Left renal pelvis (tissue), 4 donors: Measurements from ENCODE around the gene GRIK5. TPM values are rescaled to one million over a fixed set of nuclear protein-coding genes. Genes with fewer than 3 reads are reported as not detected.

Experiments
- DNase-seq, 4 donors: peaks; one replicate each; pipeline ENCODE4 v3.0.0-alpha.2; 2013; ENCODE audit warnings: low read depth in 4 of 4, low spot score in 3 of 4
- polyA plus RNA-seq, 4 donors: library from polyadenylated mRNA; unstranded; fragments of 120-200 nt; gene quantifications; one replicate each; pipeline ENCODE4 v1.2.1, GENCODE V29; 2013; ENCODE audit not compliant: insufficient read length in 4 of 4

Gene GRIK5
- polyA plus RNA-seq, 4 donors = 18.3 to 30.7 (median 21.4) TPM

DNA sequence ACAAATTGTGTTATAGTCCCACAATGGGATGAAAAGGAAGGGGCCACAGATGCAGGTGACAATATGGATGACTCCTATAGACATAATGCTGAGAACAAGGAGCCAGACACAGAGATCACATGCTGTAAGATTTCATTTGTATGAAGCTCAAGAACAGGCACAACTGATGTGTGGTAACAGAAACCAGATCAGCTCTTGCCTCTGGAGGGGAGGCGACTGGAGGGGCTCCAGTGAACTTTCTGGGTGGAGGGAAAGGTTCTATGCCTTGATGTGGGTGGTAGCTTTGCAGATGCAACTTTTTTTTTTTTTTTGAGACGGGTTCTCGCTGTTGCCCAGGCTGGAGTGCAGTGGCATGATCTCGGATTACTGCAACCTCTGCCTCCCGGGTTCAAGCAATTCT, 104.9 kb downstream of the GRIK5 start:
- no peak for DNase-seq

DNA sequence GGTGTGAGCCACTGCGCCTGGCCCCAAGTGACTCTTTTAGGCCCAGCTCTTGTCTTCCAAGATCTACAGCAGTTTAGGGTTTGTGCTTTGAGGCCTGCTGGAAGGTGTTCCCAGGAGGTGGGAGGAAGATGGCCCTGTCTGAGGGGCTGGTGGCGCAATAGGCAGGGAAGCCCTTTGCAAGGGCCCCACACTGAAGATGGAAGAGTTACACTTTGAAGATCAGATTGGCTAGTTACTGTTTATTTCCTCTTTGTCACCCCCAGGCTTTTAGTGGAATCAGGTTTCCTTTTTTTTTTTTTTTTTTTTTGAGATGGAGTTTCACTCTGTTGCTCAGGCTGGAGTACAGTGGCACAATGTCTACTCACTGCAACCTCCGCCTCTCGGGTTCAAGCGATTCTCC, 109.0 kb downstream of the GRIK5 start:
- DNase-seq = no peak

DNA sequence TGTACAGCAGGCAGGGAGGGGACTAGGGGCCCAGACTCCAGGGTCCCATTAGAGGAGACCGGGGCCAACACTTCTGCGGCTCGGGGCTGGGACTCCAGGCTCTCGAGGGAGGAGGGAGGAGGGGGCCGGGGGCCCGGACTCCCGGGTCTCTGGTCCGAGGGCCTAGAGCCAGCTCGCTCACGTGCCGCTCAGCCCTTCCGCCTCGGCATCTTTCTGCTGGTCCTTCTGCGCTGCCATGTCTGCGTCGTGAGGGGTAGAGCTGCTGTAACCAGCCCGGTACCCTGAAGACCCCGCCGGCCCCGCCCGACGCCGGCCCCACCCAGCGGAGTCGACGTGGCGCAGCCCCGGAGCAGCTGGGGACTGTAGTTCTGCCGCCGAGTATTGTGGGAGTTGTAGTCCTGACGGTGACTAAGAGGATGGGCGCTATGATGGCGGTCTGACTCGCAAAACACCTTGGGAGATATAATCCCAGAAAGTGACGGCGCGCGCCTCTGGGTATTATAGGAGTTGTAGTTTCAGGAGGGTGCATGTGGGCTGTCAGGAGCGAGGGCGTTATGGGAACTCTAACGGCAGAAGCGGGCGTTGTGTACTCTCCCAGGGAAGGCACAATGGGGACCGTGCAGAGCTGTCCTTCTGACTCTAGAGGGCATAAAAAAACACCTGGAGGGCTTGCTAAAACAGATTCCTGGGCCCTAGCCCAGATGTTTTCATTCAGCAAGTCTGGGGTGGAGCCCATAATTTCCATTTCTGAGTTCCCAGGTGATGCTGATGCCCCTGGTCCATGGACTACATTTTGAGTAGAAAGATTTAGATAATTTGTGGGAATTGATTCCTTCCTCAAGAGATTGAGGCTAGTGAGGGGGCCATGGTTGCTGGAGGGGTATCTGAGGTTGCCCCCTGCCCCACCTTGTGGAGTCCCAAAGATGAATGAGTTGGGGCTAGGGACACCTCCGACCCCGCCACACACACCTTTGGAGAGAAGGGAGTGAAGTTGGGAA, 110.7 kb downstream of the GRIK5 start, which contains the start of gene RABAC1:
Gene RABAC1 (minus strand): TSS at position 266 of the 998 bp plus-strand sequence. CDS start 29 bp downstream, at position 237.
- DNase-seq = peak; percentile 77 to 85 (median 80)

DNA sequence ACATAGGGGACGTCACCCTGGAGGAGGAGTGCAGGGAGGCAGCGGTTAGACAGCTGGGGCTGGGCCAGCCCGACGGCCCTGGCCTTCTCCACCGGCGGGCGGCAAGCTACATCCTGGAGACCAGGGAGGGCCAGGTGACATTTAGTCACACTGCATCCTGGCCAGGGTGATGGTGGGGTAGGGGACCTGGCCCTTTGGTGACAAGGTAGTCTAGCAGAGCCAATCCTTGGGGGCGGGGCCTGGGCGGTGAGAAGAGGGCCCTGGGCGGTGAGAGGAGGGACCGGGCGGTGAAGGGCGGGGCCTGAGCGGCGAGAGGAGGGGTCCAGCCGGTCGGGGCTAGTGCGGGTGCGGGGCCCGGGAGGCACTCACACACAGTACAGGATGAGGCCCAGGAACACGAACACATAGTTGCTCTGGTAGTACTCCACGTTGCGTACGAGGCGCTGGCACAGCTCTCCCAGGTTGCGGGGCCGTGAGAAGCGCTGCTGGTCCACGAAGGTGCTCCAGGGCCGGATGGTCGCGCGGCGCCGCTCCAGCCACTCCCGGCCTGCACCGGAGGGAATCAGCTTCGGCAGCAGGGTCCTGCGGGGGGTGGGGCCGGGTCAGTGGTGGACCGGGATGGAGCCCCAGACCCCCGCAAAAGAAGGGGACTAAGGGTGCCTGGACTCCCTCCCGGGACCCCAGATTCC, 111.5 kb downstream of the GRIK5 start:
- DNase-seq = peak in 2 of 4 donors; percentile 42 to 56

DNA sequence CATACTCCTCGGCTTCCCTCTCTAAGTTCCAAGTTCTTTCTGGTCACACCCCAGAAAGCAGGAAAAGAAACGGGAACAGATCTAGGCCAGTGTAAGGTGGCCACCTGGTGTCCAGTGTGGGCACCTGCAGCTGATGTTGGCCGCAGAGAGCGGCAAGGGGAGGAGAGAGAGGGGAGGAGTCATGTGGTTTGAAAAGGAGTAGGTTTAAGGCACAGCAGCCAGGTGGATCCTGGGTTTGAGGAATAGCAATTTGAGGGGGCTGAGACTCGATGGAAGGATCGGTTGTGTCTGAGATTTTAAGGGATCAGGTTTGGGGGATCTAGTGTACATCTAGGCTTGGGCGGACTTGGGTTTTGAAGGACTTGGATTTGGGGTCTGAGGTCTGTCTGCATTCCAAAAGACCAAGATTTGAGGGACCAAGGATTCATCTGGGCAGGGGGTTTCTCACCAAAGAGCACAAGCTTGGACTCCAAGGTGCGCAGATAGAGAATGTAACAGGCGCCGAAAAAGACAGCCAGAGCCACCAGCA, 112.1 kb downstream of the GRIK5 start:
- DNase-seq = peak; percentile 71 to 80 (median 76)

DNA sequence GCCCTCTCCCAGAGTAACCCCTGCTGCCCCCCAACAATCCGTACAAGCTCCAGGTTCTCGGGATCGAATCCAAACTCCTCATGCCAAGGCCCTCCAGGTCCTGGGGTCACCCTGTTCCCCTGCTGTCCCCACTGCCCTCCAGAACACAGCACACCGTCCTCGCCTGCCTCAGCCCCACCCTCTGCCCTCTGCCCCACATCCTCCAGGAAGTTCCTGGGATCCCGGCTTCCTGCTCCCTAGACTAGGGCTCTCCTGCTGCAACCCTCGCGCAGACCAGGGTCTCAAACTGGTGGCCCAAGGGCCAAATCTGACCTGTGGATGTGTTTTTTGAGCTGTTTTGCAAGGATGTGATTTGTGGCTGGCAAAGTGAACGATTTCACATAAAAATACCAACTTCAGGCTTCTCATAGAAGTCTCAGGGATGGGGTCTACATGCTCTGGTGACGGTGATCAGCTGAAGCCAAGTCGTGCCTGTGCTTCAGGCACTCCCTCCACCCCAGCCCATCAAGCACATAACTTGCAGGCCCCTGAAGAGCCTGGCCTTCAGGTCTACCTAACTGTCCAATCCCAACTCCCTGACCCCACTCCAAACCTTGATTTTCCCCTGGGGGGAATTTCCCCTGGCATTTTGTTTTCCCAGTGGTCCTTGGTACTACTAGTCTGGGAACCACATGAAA, 112.7 kb downstream of the GRIK5 start:
- DNase-seq = no peak

DNA sequence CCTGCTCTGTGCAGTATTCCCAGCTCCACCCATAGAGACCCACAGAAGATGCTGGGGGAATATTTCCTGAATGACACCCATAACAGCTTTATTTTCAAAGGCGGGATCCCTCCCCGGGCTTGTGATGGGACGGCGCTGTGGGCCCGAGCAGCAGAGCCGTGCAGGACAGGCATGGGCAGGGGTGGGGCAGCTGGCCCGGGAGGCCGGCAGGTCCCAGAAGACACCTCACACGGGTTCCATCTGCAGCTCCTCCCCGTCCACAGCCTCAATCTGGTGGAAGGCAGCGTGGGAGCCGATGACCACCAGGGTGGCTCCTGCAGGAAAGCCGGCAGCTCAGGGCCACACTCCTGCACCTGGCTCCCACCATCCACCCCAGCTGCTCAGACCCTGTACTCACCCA, 113.4 kb downstream of the GRIK5 start:
- DNase-seq = no peak

DNA sequence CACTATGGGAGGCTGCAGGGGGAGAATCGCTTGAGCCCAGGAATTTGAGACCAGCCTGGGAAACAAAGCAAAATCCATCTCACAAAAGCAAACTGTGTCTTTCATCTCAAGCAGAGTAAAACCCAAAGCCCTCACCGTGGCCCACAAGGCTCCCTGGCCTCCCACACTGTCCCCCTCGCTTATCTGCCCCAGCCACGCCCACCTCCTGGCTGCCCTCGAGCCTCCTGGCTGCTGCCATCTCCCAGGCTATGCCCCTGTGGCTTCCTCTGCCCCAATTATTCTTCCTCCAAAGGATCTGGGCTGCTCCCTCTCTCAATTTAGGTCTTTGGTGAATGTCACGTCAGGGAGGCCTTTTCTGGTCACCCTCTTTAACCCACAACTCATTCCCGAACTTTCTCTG, 114.5 kb downstream of the GRIK5 start:
- DNase-seq = no peak

DNA sequence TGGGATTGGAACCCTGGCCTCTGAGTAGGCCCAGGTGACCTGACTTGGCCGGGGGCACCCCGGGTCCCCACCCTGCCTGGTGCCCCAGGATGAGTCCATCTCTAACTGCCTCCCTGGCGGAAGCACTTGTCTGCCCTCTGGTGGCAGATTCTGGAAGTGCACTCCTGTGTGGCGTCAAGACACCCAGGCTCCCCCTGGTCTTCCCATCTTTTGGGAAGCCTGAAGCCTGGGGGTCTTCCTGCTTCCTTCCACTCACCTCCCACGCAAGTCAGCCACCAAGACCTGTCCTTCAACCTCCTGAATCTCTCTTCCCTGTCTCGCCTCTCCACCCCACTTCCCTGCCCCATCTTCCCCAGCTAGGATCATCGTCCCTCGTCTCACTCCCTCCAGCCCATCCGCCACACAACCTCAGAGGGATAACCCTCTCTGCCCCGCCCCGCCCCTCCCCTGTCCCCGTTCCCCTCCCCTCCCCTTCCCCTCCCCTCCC, 118.3 kb downstream of the GRIK5 start:
- peak in 1 of 4 donors; percentile 53 for DNase-seq

Other genes with a start within 250 kb of the GRIK5 start
- not detected for gene LYPD4, start 225.5 kb downstream of the GRIK5 start, polyA plus RNA-seq
- gene DMRTC2, start 225.2 kb downstream of the GRIK5 start, polyA plus RNA-seq = not detected
- 1,000 to 10,000 TPM; 1,157 to 1,791 (median 1,238) TPM for gene RPS19, start 210.0 kb downstream of the GRIK5 start, polyA plus RNA-seq
- gene CD79A, start 192.9 kb downstream of the GRIK5 start, polyA plus RNA-seq = 1 to 10 TPM in 2 of 4 donors, under 1 TPM in 2; 0.62 to 2.3 (median 0.94) TPM
- gene ARHGEF1, start 187.0 kb downstream of the GRIK5 start, polyA plus RNA-seq = 10 to 100 TPM; 38.2 to 63.3 (median 45.9) TPM
- gene ERFL, start 141.8 kb downstream of the GRIK5 start, polyA plus RNA-seq = under 1 TPM in 3 of 4 donors, not detected in 1; 0.14 to 0.27 (median 0.16) TPM
- 10 to 100 TPM; 58.5 to 87.5 (median 69.5) TPM for gene RABAC1, start 110.9 kb downstream of the GRIK5 start, polyA plus RNA-seq
- under 1 TPM in 3 of 4 donors, not detected in 1; 0.26 to 0.69 (median 0.60) TPM for gene ATP1A3, start 76.0 kb downstream of the GRIK5 start, polyA plus RNA-seq
- gene ZNF574, start 6.0 kb upstream of the GRIK5 start, polyA plus RNA-seq = 10 to 100 TPM; 12.4 to 16.9 (median 12.9) TPM
- 1 to 10 TPM in 3 of 4 donors, under 1 TPM in 1; 0.69 to 1.7 (median 1.2) TPM for gene POU2F2, start 62.2 kb upstream of the GRIK5 start, polyA plus RNA-seq
- 10 to 100 TPM; 15.9 to 33.8 (median 23.1) TPM for gene DEDD2, start 147.5 kb upstream of the GRIK5 start, polyA plus RNA-seq
- gene ZNF526, start 150.1 kb upstream of the GRIK5 start, polyA plus RNA-seq = 1 to 10 TPM; 6.6 to 8.7 (median 7.8) TPM
- 10 to 100 TPM; 67.2 to 81.3 (median 68.1) TPM for gene GSK3A, start 172.4 kb upstream of the GRIK5 start, polyA plus RNA-seq
- gene ERF, start 184.9 kb upstream of the GRIK5 start, polyA plus RNA-seq = 10 to 100 TPM; 57.2 to 81.0 (median 63.4) TPM
- 10 to 100 TPM; 42.7 to 74.0 (median 54.3) TPM for gene CIC, start 199.0 kb upstream of the GRIK5 start, polyA plus RNA-seq
- gene PRR19, start 231.9 kb upstream of the GRIK5 start, polyA plus RNA-seq = 1 to 10 TPM; 1.7 to 2.1 (median 1.8) TPM
- gene PAFAH1B3, start 232.4 kb upstream of the GRIK5 start, polyA plus RNA-seq = 100 to 1,000 TPM in 1 of 4 donors, 10 to 100 TPM in 3; 66.6 to 104 (median 73.1) TPM
- 1 to 10 TPM in 3 of 4 donors, under 1 TPM in 1; 0.92 to 2.3 (median 1.5) TPM for gene TMEM145, start 243.1 kb upstream of the GRIK5 start, polyA plus RNA-seq